SHP77 (cell line): ENCODE data around the gene RAB12.
A peak's percentile ranks its signal among the peaks of the same experiment; 100 is the strongest.
"Not testable (repeated sequence)": the region's sequence is repeated elsewhere in the genome, so short reads cannot be mapped to it uniquely, and the experiment has no call there.

Experiments used
- DNase-seq, 2 experiments: peaks; one replicate each; lab custom pipeline; 2025; lab: John Stamatoyannopoulos, UW

RAB12 gene

GRCh38 chr18:8611916-8612576 is 2.8 kb downstream of the RAB12 start:
- DNase-seq = no peak

GRCh38 chr18:8614875-8615274 is 5.6 kb downstream of the RAB12 start:
- no peak for DNase-seq

- DNase-seq = peak; percentile 40 to 50
Measured at GRCh38 chr18:8615397-8616027, 6.3 kb downstream of the RAB12 start.

- peak in 1 of 2 experiments; percentile 25 for DNase-seq
Measured at GRCh38 chr18:8616028-8616401, 6.8 kb downstream of the RAB12 start.

- no peak for DNase-seq
Measured at GRCh38 chr18:8617907-8618306, 8.7 kb downstream of the RAB12 start.

- no peak for DNase-seq
Measured at GRCh38 chr18:8619041-8619440, 9.8 kb downstream of the RAB12 start.

- no peak for DNase-seq
Measured at GRCh38 chr18:8619835-8620577, 10.8 kb downstream of the RAB12 start.

- DNase-seq = no peak
Measured at GRCh38 chr18:8620845-8621244, 11.6 kb downstream of the RAB12 start.

- not testable (repeated sequence) for DNase-seq
Measured at GRCh38 chr18:8622625-8623024, 13.4 kb downstream of the RAB12 start.

- peak in 1 of 2 experiments; percentile 14 for DNase-seq
Measured at GRCh38 chr18:8623549-8624106, 14.4 kb downstream of the RAB12 start.

GRCh38 chr18:8625461-8626092 is 16.3 kb downstream of the RAB12 start:
- peak; percentile 73 to 74 for DNase-seq

GRCh38 chr18:8626414-8627106 is 17.3 kb downstream of the RAB12 start:
- no peak for DNase-seq

GRCh38 chr18:8627107-8627472 is 17.9 kb downstream of the RAB12 start:
- DNase-seq = no peak

GRCh38 chr18:8627540-8627939 is 18.3 kb downstream of the RAB12 start:
- DNase-seq = no peak

GRCh38 chr18:8629602-8630001 is 20.4 kb downstream of the RAB12 start:
- DNase-seq = no peak

GRCh38 chr18:8630546-8630945 is 21.3 kb downstream of the RAB12 start:
- DNase-seq = no peak

GRCh38 chr18:8631265-8631664 is 22.0 kb downstream of the RAB12 start:
- no peak for DNase-seq

- DNase-seq = no peak
Measured at GRCh38 chr18:8632386-8632785, 23.1 kb downstream of the RAB12 start.

GRCh38 chr18:8634508-8634907 is 25.3 kb downstream of the RAB12 start:
- no peak for DNase-seq

- no peak for DNase-seq
Measured at GRCh38 chr18:8635087-8635486, 25.9 kb downstream of the RAB12 start.

- no peak for DNase-seq
Measured at GRCh38 chr18:8639762-8640161, 30.5 kb downstream of the RAB12 start.

- no peak for DNase-seq
Measured at GRCh38 chr18:8643326-8643878, 34.2 kb downstream of the RAB12 start.
